HFFc6 (cell line): ENCODE measurements around the gene TGIF2. TPM values are rescaled to one million over a fixed set of nuclear protein-coding genes. Genes with fewer than 3 reads are reported as not detected.
"Not testable (repeated sequence)": the region's sequence is repeated elsewhere in the genome, so short reads cannot be mapped to it uniquely, and the experiment has no call there.

ENCODE experiments used
- DNase-seq: peaks from one replicate; pipeline ENCODE4 v3.0.0-alpha.2; 2018
- H3K27ac Mint-ChIP-seq: 2 replicates; pipeline ENCODE4 v1.8.0; 2020; ENCODE audit warnings: mild to moderate bottlenecking, mixed read lengths
- H3K27me3 Mint-ChIP-seq: 2 replicates; pipeline ENCODE4 v1.8.0; 2021; ENCODE audit warnings: mild to moderate bottlenecking, moderate library complexity, mixed read lengths; ENCODE audit not compliant: insufficient read depth
- H3K36me3 Mint-ChIP-seq: 2 replicates; pipeline ENCODE4 v1.8.0; 2021; ENCODE audit warnings: low read depth, mixed read lengths
- H3K4me1 Mint-ChIP-seq: 2 replicates; pipeline ENCODE4 v1.8.0; 2020; ENCODE audit warnings: low read depth, mixed read lengths
- H3K4me3 Mint-ChIP-seq: 2 replicates; pipeline ENCODE4 v1.8.0; 2020; ENCODE audit warnings: mild to moderate bottlenecking, moderate library complexity, mixed read lengths
- H3K9me3 Mint-ChIP-seq: 2 replicates; pipeline ENCODE4 v1.8.0; 2020; ENCODE audit warnings: mild to moderate bottlenecking, mixed read lengths
- total RNA-seq, 6 experiments: library from RNA; stranded (reverse); fragmentation: NEBNext Ultra II Directional; extraction: Animal tissue kit (Norgen Biotek cat#: 25700); gene quantifications; 2 replicates in 1 of 6; 3 replicates in 5 of 6; pipeline ENCODE4 v1.2.3, GENCODE V29; 2021
- TF ChIP-seq, protein P1 (sequence below): fragments of 200-600 bp; sonication (generic); IDR thresholded peaks from 2 replicates; pipeline ENCODE4 v1.5.0; 2021; ENCODE audit warnings: antibody characterized with exemption, mild to moderate bottlenecking

The TGIF2 gene
- total RNA-seq, 6 experiments from 2014 or later = 5.5 to 12.0 (median 7.7) TPM

DNA sequence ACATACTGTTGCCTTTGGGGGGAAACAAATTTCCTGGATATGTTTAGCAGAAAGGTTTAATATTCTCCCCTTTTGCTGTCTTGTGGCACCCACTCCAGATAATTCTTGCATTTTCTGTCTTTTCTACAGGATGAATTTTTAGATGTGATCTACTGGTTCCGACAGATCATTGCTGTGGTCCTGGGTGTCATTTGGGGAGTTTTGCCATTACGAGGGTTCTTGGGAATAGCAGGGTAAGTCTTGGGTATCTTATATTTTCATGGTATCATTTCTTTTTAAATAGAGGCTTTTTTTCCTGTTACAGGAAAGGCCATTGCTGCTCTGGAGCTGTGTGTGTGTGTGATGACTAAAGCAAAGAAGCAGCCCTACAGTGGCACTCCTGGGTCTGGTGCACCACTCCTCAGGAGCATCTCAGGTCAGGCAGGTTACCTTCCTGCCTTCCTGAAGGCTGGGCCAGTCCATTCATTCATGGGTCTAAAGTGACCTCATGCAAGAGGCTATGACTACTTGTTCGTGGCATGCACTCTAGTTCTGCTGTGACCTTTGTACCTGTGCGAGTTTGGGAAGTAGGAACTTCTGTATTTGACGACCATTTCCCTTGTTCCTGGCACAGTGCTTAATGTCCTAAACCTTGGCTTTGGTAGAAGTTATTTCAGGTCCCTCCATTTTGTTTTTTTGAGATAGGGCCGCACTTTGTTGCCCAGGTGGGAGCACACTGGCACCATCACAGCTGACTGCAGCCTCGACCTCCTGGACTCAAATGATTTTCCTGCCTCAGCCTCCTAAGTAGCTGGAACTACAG is 34.4 kb downstream of the TGIF2 start:
- peak overlapping the region; percentile 99 for H3K4me3 Mint-ChIP-seq
- H3K36me3 Mint-ChIP-seq = no peaks in the 10 kb centered on the region; the same call in 1 of the 2 replicates
- no peak for DNase-seq
- peaks cover 20% of the 10 kb centered on the region for H3K4me1 Mint-ChIP-seq
- peaks cover 4% of the 10 kb centered on the region for H3K27me3 Mint-ChIP-seq
- peak overlapping the region; percentile 73 for H3K27ac Mint-ChIP-seq
- TF ChIP-seq, protein P1, sequence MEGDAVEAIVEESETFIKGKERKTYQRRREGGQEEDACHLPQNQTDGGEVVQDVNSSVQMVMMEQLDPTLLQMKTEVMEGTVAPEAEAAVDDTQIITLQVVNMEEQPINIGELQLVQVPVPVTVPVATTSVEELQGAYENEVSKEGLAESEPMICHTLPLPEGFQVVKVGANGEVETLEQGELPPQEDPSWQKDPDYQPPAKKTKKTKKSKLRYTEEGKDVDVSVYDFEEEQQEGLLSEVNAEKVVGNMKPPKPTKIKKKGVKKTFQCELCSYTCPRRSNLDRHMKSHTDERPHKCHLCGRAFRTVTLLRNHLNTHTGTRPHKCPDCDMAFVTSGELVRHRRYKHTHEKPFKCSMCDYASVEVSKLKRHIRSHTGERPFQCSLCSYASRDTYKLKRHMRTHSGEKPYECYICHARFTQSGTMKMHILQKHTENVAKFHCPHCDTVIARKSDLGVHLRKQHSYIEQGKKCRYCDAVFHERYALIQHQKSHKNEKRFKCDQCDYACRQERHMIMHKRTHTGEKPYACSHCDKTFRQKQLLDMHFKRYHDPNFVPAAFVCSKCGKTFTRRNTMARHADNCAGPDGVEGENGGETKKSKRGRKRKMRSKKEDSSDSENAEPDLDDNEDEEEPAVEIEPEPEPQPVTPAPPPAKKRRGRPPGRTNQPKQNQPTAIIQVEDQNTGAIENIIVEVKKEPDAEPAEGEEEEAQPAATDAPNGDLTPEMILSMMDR = no peak
- H3K9me3 Mint-ChIP-seq = no peaks in the 10 kb centered on the region

- not testable (repeated sequence) for H3K4me3 Mint-ChIP-seq, DNase-seq, H3K27me3 Mint-ChIP-seq, H3K9me3 Mint-ChIP-seq, H3K36me3 Mint-ChIP-seq
- H3K27ac Mint-ChIP-seq = peak overlapping the region; percentile 42; the same call in 1 of the 2 replicates
- H3K4me1 Mint-ChIP-seq = peaks cover 20% of the 10 kb centered on the region
Observed at GRCh38 chr20:36608388-36608728, 35.0 kb downstream of the TGIF2 start.

DNA sequence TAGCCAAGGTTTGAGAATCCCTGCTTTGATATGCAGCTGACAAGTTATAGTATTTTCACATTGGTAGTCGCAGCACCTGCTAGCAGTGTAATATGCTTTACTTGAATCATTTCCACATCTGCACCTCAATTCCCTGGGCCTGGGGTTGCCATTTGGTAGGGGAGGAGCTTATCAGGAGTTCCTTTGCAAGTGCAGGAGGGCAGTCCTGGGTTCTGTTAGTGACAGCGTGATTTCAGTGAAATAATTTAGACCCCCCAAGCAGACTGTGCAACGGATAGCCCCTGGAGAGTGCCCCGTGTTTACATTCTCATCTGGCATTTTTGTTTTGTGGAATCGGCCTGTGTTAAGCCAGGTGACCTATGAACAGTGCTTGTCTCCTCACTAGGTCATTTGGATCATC is 38.2 kb downstream of the TGIF2 start:
- no peaks in the 10 kb centered on the region; the same call in 1 of the 2 replicates for H3K36me3 Mint-ChIP-seq
- TF ChIP-seq, protein P1 = no peak
- H3K9me3 Mint-ChIP-seq = no peaks in the 10 kb centered on the region
- H3K27me3 Mint-ChIP-seq = no peaks in the 10 kb centered on the region; the same call in 1 of the 2 replicates
- H3K4me1 Mint-ChIP-seq = peaks cover 14% of the 10 kb centered on the region
- no peak for DNase-seq
- H3K27ac Mint-ChIP-seq = no peak overlapping the region
- no peak overlapping the region for H3K4me3 Mint-ChIP-seq

- no peak for DNase-seq
- Mint-ChIP-seq H3K27me3 (no peaks in the 10 kb centered on the region; the same call in 1 of the 2 replicates), H3K4me3 (no peak overlapping the region), H3K4me1 (no peaks in the 10 kb centered on the region), H3K9me3 (no peaks in the 10 kb centered on the region), H3K36me3 (no peaks in the 10 kb centered on the region), H3K27ac (no peak overlapping the region)
- TF ChIP-seq, protein P1 = no peak
Observed at GRCh38 chr20:36613974-36614373, 40.6 kb downstream of the TGIF2 start.

DNA sequence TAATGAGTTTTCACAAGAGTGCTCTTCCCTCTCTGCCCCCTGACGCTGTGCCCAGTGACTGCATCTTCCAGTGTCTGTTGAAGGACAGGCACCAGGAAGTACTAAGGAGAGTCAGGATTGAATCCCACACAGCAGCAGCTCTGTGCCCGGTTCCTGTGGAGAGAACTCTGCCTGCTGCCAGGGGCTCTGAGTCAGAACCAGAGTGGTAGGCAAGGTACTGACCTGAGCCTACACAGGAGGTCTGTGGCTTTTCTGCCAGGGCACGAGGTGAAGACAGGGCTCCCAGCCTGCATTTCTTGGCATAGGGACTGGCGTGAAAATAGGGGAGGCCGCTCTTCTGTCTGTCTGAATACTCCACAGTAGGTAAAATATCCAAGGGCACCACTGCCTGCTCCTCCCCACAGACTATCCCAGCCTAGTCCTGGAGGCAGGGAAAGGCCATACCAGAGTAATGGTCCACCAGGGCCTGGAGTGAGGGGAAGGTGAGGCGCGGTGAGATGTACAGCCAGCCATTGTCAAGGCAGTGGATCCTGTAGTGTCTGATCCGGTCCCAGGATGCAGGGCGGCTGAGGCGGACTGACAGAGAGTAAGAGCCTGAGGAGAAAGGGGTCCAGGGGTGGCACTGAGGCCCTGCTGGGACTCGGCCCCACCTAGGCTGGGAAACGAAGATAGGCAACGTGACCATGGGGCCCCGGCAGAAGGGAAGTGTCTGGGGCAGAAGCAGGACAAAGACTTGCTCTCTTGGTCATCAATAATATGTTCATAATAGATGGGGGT is 41.6 kb downstream of the TGIF2 start:
- Mint-ChIP-seq H3K4me3 (no peak overlapping the region), H3K27ac (no peak overlapping the region)

More for the DNA sequence above, 41.6 kb downstream of the TGIF2 start:
- TF ChIP-seq, protein P1 = no peak
- no peaks in the 10 kb centered on the region for H3K36me3 Mint-ChIP-seq
- DNase-seq = no peak
- no peaks in the 10 kb centered on the region for H3K4me1 Mint-ChIP-seq
- no peaks in the 10 kb centered on the region for H3K9me3 Mint-ChIP-seq
- H3K27me3 Mint-ChIP-seq = no peaks in the 10 kb centered on the region; the same call in 1 of the 2 replicates
